ENCODE data around the gene DIAPH2.

The DIAPH2 gene

DNA sequence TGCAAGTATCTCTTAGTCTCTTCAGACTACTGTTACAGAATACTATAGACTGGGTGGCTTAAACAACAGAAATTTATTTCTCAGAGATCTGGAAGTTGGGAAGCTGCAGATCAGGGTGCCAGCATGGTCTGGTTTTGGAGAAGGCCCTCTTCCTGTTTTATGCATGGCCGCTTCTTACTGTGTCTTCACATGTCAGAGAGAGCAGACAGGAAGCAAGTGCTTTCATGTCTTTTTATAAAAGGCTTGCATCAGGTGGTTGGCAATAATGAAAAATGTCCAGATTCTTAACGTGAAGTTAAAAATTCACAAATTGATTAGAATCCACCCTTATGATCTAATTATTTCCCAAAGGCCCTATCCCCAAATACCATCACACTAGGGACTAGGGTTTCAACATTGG, 484.0 kb downstream of the DIAPH2 start:
- no peak for DNase-seq (ENCODE audit: low read depth in 3 of 3)

- no peak for DNase-seq (ENCODE audit: low read depth in 3 of 3)
Measured at GRCh38 chrX:97175147-97175546, 490.5 kb downstream of the DIAPH2 start.

DNA sequence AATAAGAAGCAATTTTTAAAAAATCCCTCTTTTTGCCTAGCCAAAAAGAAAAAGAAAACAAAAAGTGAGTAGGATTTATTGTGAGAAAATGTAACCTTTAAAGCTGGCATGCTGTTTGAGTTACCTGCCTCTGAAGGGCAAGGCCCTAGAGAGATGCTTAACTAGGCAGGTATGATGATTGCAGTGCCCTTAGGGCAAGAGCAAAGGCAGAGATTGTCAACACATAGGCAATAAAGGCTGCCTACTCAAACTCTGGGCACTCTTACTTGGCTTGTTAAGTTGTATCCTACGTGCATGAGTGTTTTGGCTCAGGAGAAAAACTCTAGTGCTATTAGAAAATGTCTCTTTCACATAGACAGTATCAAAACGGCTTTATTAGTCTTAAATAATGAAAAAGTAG, 505.0 kb downstream of the DIAPH2 start:
- no peak for DNase-seq (ENCODE audit: low read depth in 3 of 3)

GRCh38 chrX:97199501-97199900, 514.9 kb downstream of the DIAPH2 start:
- DNase-seq (ENCODE audit: low read depth in 3 of 3) = no peak

GRCh38 chrX:97200454-97200853, 515.8 kb downstream of the DIAPH2 start:
- no peak for DNase-seq (ENCODE audit: low read depth in 3 of 3)

DNA sequence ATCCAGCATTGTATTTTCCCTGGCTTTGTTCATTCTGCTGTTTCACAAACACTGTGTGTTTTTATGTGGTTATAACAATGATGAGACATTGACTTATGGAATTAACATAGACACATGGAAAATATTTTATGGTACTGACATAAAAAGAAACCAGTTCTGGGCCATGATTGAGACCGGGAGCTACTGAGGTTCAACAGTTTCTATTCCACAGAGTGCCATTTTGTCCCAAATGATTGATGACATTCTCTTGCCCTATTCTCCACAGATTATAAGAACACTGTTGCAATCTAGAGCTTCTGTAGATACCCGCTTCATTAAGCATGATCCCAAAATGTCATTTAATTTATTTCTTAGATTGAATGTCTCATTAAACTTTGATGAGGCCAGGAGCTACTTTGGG, 525.9 kb downstream of the DIAPH2 start:
- no peak for DNase-seq (ENCODE audit: low read depth in 3 of 3)

DNA sequence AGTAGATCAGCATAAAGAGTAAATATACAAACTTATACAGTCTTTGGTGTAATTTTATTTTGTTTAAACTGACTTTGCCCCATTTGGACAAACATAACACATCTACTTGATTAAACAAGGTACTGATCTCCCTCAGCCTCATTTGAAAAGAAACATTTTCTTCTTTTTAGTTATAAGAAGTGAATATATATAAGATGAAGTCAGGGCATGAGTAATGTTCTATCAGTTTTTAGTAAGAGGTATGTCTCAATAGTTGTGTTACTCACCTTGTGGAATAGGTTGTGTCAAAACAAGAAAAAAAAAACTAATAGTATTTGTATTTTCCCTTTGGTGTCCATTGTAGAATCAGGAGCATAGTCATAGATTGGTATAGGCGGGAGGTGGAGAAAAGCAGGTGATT, 526.4 kb downstream of the DIAPH2 start:
- no peak for DNase-seq (ENCODE audit: low read depth in 3 of 3)

DNA sequence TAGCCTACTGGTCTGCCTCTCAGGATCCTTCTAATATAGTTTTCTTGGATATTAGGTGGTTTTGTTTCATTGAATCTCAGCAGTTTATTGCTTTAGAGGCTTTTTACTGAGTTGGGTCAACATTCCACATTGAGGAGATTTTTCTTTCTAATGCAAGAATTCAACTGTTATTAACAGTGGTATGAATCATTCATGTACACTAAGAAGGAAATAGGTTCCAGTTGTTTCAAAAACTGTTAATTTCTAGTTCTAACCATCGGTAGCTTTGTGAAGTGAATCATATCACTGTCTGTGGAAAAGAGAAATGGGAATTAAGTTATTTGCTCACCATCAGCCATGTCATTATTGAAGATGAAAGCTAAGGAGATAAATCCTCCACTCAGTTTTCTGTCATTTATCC, 530.5 kb downstream of the DIAPH2 start:
- no peak for DNase-seq (ENCODE audit: low read depth in 3 of 3)

DNA sequence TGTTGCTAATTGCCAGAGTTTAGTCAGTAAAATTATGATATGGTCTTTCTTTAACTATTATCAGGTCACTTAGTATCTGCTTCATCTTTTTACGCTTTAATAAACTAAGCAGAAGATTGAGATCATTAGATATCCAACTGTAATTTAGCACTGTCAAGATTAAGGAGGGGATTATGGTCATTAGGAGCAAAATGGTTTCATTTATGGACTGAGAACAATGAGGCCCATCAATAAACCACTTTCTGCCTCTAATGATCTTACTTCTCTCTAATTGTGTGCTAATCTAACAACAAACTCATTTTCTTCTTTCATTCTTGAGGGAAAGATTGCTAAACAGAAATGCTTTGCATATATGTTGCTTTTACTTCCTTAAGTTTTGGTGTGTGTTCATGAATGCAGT, 539.5 kb downstream of the DIAPH2 start:
- no peak for DNase-seq (ENCODE audit: low read depth in 3 of 3)

- no peak for DNase-seq (ENCODE audit: low read depth in 3 of 3)
Measured at GRCh38 chrX:97229318-97229717, 544.7 kb downstream of the DIAPH2 start.

- no peak for DNase-seq (ENCODE audit: low read depth in 3 of 3)
Measured at GRCh38 chrX:97230948-97231347, 546.3 kb downstream of the DIAPH2 start.

- DNase-seq (ENCODE audit: low read depth in 3 of 3) = no peak
Measured at GRCh38 chrX:97234471-97235081, 549.9 kb downstream of the DIAPH2 start.

GRCh38 chrX:97238632-97239031, 554.0 kb downstream of the DIAPH2 start:
- no peak for DNase-seq (ENCODE audit: low read depth in 3 of 3)

- no peak for DNase-seq (ENCODE audit: low read depth in 3 of 3)
Measured at GRCh38 chrX:97252111-97252510, 567.5 kb downstream of the DIAPH2 start.

DNA sequence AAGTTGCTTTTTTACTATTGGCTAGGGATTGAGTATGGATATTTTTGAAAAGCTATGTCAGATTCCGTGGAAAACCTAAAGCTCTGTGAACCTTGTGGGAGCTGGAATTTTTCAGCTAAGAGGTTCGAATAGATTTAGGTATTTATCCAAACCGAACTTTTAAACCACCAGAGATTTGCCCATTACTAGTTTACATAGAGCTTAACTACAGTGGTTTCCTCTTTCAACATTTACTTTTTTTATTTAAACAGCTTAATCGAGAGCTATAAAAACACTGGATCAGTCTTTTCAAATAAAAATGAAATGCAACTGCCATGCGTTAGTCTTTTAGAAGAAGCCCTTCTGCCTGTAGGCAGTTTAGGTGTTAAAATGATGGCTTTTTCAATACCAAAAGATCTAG, 576.0 kb downstream of the DIAPH2 start:
- no peak for DNase-seq (ENCODE audit: low read depth in 3 of 3)

DNA sequence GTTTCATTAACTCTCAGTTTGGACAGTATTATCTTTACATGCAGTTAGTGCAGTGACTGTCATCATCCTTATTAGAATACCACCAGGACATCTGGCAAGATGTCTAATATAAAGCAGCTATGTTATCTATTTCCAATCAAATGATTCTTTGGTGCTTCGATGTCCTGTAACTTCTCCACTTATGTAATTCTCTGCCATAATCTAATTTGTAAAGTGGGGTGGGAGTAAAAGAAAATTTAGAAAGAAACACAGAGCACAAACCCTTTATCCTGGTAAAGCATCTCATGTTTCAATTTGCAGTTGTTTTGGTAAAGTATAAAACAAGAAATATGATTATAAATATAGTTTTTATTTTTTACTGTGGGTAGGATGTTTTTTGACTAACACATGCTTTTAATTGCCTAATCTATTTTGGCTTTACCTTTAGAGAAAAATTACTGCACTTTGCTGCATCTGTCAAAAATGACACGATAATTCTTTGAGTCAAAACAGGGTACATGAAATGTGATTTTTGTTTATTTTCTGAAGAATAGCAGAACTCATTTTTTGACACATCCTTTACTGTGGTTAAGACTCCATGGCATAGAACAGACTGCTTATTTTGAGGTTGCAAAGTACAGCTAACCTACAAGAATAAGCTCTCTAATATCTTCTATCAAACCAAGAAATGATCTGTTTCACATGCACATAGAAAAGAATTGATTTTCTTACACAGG, 581.9 kb downstream of the DIAPH2 start:
- no peak for DNase-seq (ENCODE audit: low read depth in 3 of 3)

GRCh38 chrX:97267396-97268181, 582.9 kb downstream of the DIAPH2 start:
- DNase-seq (ENCODE audit: low read depth in 3 of 3) = no peak

DNA sequence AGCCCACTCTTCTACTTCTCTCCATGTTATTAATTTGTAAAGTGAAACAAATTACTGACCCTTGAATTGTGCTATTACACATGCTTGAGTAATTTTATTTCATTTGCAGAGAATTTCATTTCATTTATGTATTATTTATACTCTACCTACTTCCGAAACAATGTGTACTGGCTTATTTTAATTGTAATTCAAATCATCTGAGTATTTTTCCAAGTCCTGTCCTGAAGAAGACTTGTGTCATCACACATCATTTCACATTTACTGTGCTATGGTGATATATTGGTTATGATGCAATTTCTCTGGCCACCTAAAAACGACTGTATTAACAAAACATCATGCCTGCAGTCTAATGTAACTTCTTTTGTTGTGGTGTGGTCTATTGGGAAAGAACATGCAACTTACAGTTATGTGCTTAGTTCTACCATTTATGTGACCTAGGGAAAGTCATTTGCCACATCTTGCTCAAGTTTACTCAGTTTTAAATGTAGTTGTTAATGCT, 583.6 kb downstream of the DIAPH2 start:
- no peak for DNase-seq (ENCODE audit: low read depth in 3 of 3)

- DNase-seq (ENCODE audit: low read depth in 3 of 3) = no peak
Measured at GRCh38 chrX:97284531-97284930, 599.9 kb downstream of the DIAPH2 start.

- DNase-seq (ENCODE audit: low read depth in 3 of 3) = no peak
Measured at GRCh38 chrX:97290199-97290598, 605.6 kb downstream of the DIAPH2 start.

DNA sequence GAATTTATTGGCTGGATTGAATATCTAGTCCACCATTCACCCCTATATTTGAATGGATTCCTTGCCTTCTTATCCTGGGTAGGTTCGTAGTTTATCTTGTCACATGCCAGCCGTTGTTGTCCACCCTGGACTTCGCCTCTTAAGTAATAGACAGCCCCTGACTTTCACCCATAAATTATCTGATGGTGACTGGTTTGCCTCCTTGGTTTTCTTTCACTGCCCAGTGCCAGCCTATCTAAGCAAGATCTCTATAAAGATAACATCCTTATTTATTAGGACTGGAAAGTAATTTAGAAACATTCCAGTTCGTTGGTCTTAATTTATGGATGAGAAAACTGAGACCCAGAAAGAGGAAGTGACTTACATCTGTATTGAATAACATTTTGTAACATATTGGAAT, 609.4 kb downstream of the DIAPH2 start:
- no peak for DNase-seq (ENCODE audit: low read depth in 3 of 3)

DNA sequence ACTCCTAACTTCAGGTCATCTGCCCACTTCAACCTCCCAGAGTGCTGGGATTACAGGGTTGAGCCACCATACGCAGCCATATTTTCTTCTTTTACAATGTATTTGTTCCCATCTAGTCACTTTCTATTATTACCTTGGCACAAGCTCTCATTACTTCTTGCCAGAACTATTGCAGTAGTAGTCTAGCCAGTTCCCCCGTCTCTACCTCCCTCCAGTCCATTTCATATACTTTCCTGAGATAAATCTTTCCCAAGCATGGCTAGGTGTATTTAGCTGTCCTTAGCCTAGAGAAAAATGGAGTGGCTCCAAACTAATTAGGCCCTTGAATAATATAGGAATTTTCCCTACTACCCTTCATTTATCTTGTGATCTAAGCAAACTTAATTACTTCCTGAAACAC, 611.3 kb downstream of the DIAPH2 start:
- no peak for DNase-seq (ENCODE audit: low read depth in 3 of 3)
